ENCODE data around the gene SGMS1. TPM values are rescaled to one million over a fixed set of nuclear protein-coding genes. Genes with fewer than 3 reads are reported as not detected.

Gene SGMS1
- total and polyA plus RNA-seq, 2 experiments from 2014 or later = 15.0 to 34.7 TPM

GRCh38 chr10:50349554-50349953 lies 274.2 kb downstream of the SGMS1 start (continued):
- TF ChIP-seq CTCF (conservative IDR thresholded peaks at IDR 0.05; ENCODE audit: low read depth in 2 of 2) (no peak), CREB1 (CRISPR knock-in tag; IDR thresholded peaks at IDR 0.05; ENCODE audit: low read depth) (no peak), STAT1 (IDR thresholded peaks at IDR 0.05; ENCODE audit: unreplicated experiment) (no peak), NANOG (IDR thresholded peaks at IDR 0.05; ENCODE audit: borderline replicate concordance) (no peak), REST (IDR thresholded peaks at IDR 0.05; ENCODE audit: unreplicated experiment) (no peak), JUNB (IDR thresholded peaks at IDR 0.05; ENCODE audit: unreplicated experiment) (no peak), ZNF114 (CRISPR knock-in tag; IDR thresholded peaks at IDR 0.05) (no peak), EZH2 (IDR thresholded peaks at IDR 0.05; ENCODE audit: low read depth, unreplicated experiment) (no peak), ETS1 (IDR thresholded peaks at IDR 0.05) (no peak)

- Histone ChIP-seq H3K36me3 (ENCODE audit: insufficient read depth) (peaks cover 5% of the 10 kb centered on the region; the same call in 1 of the 2 replicates), H3K9me2 (ENCODE audit: insufficient read depth) (peaks cover 10% of the 10 kb centered on the region; the same call in 1 of the 2 replicates), H3K4me1 (ENCODE audit: insufficient read depth) (no peaks in the 10 kb centered on the region), H2AFZ (no peak overlapping the region), H3K4me3 (no peak overlapping the region), H3K4me2 (no peak overlapping the region), H3K79me2 (replicated peaks; ENCODE audit: insufficient read depth) (peaks cover 6% of the 10 kb centered on the region; the same call in 1 of the 2 replicates), H3F3A (replicated peaks; ENCODE audit: low read depth) (no peaks in the 10 kb centered on the region), H4K20me1 (replicated peaks; ENCODE audit: insufficient read depth) (no peaks in the 10 kb centered on the region), H3K27me3 (ENCODE audit: insufficient read depth) (no peaks in the 10 kb centered on the region), H3K27ac (ENCODE audit: low read depth) (no peak overlapping the region)
- peaks cover 29% of the 10 kb centered on the region for H3K9me3 Mint-ChIP-seq
- H3K27me3 Mint-ChIP-seq (ENCODE audit: insufficient read depth, low read depth, poor library complexity) = no peaks in the 10 kb centered on the region
- TF ChIP-seq POLR2AphosphoS5 (IDR thresholded peaks at IDR 0.05; ENCODE audit: low read depth) (no peak), ZNF462 (CRISPR knock-in tag; IDR thresholded peaks at IDR 0.05) (no peak), JUNB (IDR thresholded peaks at IDR 0.05; ENCODE audit: unreplicated experiment) (no peak)
- no peaks in the 10 kb centered on the region for H3K4me1 Mint-ChIP-seq
- no peak overlapping the region for H3K4me3 Mint-ChIP-seq
- H3K36me3 Mint-ChIP-seq (ENCODE audit: low read depth) = peaks cover 34% of the 10 kb centered on the region
- DNase-seq (ENCODE audit: low spot score) (no peak), ATAC-seq (no peak)
- no peak overlapping the region for H3K27ac Mint-ChIP-seq
Observed at GRCh38 chr10:50347394-50347802, 276.4 kb downstream of the SGMS1 start.
